Uterus (tissue), 2 donors: ENCODE results near the gene CAGE1.

ENCODE experiments used
- POLR2A ChIP-seq, 2 donors: fragments of 450-650 bp; IDR thresholded peaks; one replicate each; pipeline ENCODE4 v1.6.1; 2016; ENCODE audit warnings: antibody characterized with exemption in 2 of 2, mild to moderate bottlenecking in 1 of 2, moderate library complexity in 1 of 2
- TF ChIP-seq, protein P1 (sequence below), 4 experiments: fragments of 200-600 bp in 2 of 4; fragments of 450-650 bp in 2 of 4; sonication (generic) in 2 of 4; IDR thresholded peaks; one replicate each; pipeline ENCODE4 v1.5.1; 2016 to 2019; ENCODE audit warnings: antibody characterized with exemption in 4 of 4, mild to moderate bottlenecking in 2 of 4, moderate library complexity in 1 of 4

DNA sequence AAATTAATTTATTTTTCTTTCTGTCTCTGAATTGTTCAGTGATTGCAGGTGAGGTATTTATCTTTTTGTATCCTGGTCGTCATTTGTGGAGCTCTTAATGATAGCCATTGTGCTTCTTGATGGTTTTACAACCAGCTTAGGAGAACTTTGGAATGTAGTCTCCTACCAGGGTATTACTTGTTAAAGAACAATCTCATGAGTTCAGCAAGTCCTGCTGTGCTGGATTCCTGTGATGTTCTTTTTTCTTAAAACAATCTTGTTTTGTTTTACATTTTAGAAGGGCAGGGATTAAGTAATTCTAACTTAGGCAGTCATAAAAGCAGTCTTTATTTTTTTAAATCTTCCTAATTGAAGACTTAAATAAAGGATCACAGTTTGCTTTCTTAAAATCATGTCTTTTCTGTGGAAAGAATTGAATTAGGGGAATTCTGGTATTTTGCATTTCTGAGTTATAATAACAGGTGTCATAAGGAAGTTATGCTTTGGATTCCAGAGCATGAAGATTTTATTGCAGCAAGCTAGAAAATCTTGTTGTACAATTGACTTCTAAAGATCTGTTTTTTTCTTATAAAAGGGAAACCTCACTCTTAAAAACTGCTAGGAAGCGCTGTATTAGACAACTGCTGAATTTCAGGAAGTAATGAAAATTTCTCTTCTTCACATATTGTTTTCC, 23.7 kb upstream of the CAGE1 start:
- TF ChIP-seq POLR2A (IDR thresholded peaks at IDR 0.05): no peak
- TF ChIP-seq, protein P1, sequence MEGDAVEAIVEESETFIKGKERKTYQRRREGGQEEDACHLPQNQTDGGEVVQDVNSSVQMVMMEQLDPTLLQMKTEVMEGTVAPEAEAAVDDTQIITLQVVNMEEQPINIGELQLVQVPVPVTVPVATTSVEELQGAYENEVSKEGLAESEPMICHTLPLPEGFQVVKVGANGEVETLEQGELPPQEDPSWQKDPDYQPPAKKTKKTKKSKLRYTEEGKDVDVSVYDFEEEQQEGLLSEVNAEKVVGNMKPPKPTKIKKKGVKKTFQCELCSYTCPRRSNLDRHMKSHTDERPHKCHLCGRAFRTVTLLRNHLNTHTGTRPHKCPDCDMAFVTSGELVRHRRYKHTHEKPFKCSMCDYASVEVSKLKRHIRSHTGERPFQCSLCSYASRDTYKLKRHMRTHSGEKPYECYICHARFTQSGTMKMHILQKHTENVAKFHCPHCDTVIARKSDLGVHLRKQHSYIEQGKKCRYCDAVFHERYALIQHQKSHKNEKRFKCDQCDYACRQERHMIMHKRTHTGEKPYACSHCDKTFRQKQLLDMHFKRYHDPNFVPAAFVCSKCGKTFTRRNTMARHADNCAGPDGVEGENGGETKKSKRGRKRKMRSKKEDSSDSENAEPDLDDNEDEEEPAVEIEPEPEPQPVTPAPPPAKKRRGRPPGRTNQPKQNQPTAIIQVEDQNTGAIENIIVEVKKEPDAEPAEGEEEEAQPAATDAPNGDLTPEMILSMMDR (IDR thresholded peaks at IDR 0.05): no peak
